Inflammatory macrophage (primary cell): ENCODE measurements around the gene PRDX6.
"Not testable (repeated sequence)": the region's sequence is repeated elsewhere in the genome, so short reads cannot be mapped to it uniquely, and the experiment has no call there.

Source experiments
- DNase-seq, 2 donors: peaks; one replicate each; pipeline ENCODE4 v3.0.0-alpha.2; 2020 to 2022

Gene PRDX6

DNA sequence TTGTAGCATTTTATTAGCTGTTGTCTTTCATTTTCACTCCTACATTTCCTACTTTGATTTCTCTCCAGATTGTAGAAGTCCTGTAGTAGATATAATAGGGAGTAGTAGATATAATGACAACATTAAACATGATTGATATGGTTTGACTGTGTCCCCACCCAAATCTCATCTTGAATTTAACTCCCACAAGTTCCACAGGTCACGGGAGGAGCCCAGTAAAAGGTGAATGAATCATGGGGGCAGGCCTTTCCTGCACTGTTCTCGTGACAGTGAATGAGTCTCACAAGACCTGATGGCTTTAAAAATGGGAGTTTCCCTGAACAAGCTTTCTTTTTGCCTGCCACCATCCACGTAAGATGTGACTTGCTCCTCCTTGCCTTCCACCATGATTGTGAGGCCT, 7.5 kb upstream of the PRDX6 start:
- no peak for DNase-seq

DNA sequence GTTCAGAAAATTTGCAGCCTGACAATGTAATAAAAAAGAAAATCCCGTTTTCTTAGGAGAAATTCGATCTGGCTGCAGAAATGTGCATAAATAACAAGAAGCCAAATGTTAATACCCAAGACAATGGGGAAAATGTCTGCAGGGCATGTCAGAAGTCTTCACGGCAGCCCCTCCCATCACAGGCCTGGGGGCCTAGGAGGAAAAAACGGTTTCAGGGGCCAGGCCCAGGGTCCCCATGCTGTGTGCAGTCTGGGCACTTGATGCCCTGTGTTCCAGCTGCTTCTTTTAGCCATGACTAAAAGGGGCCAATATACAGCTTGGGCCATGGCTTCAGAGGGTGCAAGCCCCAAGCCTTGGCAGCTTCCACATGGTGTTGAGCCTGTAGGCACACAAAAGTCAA, 6.5 kb upstream of the PRDX6 start:
- DNase-seq, result no peak

DNA sequence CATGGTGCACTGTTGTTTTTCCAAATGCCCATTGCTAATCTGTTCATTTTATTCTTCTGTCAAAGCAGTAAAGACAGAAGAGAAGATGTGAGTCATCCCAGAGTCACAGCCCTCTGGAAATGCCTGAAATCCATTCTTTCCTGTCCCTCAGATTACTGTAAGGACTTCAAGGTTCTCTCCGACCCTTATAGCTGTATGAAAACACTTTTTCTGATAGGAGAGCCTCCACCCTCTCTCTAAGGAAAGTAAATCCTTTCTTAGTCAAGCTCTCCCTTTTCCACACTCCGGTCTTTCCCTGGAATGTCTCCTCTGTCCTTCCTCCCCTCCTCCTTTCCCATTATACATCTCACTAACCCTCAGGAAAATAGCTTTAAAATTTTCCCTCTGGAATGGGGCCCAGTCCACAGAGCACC, 3.5 kb upstream of the PRDX6 start:
- DNase-seq, result no peak

DNA sequence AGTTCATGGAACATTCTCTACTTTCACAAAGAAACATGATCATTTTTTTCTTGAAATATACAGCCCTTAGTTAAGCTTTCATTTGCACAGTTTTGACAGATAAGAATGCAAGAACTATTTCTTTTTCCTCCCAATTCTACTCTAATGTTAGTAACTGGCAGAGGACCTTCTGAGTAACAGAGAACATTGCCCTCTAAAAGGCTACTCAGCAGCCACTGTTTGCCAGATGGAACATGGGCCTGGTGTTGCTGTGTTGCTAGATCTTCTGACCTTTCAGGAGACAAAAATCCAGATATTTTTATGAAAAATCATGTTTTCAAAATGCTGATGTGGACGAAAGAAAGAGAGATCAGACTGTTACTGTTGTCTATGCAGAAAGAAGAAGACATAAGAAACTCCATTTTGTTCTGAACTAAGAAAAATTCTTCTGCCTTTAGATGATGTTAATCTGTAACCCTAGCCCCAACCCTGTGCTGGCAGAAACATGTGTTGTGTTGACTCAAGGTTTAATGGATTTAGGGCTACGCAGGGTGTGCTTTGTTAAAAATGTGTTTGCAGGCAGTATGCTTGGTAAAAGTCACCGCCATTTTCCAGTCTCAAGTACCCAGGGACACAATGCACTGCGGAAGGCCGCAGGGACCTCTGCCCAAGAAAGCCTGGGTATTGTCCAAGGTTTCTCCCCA, 2.9 kb upstream of the PRDX6 start:
- DNase-seq, result no peak

DNA sequence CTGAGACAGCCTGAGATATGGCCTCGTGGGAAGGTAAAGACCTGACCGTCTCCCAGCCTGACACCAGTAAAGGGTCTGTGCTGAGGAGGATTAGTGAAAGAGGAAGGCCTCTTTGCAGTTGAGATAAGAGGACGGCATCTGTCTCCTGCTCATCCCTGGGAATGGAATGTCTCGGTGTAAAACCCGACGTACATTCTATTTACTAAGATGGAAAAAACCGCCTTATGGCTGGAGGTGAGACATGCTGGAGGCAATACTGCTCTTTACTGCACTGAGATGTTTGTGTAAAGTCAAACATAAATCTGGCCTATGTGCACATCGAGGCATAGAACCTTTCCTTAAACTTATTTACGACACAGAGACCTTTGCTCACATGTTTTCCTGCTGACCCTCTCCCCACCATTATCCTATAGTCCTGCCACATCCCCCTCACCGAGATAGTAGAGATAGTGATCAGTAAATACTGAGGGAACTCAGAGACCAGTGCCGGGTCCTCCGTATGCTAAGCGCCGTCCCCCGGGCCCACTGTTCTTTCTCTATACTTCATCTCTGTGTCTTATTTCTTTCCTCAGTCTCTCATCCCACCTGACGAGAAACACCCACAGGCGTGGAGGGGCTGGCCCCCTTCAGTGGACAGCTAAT, 2.2 kb upstream of the PRDX6 start:
- not testable (repeated sequence) for DNase-seq

DNA sequence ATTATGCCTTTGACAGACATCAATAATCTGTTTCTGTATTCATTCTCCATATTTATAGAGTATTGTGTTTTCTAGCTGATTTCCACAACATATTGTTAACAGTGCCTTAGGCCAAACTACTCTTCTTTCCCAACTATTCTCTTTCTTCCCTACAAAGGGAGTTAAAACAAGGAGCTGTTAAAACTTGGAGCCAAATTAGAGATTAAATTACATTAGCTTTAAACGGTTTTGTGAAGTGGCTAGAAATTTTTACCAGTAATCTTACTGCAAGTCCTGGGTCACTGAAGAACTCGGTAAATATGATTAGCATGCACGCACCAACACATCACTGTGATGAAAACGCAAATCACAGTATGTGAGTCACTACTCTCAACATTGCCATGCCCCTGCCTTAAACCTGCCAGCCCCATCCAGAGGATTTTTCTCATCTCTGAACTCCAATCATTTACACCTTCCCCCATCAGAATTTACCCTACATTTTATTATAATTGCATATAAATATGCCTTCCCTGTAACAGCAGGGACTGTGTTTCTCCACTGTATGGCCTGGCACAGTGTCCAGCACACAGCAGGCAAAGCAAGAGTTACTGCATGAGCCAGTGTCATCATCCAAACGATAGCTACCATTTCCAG, 1.5 kb upstream of the PRDX6 start:
- no peak for DNase-seq

DNA sequence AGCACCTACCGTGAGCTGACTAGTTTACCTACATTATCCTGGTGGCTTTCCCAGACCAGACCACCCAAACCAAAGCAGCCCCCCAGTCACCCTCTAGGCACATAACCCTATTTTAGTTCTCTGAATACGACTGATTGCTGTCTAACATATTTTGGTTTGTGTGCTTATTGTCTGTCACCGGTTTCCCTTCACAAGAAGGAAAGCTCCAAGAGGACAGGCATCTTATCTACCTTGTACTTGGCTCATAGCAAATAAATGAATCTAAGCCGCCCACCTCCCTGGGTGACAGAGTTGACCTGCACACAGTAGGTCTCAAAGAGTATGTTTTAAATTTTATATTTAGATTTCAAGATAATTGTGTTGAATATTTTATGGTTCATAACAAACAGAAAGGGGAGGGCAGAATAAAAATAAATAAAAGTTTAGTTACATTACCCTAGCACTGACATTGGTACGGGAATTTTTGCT, 904 bp upstream of the PRDX6 start:
- no peak for DNase-seq

DNA sequence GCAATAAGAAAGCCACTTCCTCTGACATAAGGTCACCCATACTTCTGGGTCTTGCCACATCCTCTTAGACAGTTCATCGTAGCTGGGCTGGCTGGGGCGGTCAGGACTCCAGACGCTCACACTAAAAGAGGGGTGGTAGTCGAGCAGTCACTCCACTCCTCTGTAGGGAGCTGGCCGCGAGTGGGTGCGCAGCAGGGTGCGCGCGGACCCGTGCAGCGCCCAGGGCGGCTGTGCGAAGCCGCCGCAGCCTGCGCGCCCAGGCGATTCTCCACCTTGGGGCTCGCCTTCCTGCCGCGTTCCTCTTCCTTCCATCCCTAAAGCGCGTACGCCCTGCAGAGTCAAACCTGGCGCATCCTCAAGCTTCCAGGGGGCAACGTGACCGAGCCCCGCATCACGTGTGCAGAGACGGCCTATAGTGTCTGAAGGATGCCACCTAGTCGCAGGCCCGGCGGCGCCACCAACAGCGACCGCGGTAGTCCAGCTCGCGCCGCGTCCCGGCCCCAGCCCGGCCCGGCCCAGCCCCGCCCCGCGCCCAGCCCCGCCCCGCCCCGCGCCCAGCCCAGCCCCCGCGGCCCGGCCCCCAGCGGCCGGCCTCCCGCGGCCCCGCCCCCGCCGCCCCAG, 360 bp upstream of the PRDX6 start:
- DNase-seq, result peak; percentile 88 to 95

DNA sequence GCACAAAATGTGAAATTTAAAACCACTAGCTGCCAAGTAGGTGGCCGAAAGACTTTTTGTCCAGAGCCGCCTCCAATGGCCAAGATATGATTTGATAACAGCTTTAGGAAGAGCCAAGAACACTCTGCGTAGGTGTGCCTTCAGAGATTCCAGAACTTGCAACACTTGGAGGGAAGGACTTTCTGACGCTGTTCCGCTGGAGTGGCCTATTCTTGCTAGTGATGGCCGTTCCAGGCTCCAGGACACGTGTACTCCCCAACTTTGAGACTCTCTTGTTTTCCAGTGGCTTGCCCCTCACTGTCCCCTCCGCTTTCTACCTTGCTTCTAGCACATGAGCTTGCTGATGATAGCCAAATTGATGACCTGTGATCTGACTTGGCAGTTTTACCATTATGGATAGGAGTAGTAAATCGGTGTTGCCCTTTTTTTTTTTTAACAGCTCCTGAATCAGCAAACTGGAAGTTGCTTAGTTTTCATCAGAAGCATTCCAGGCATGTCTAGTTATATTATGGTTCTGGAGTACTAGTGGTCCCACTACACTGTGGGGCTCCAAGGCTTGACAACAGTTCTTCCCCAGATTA, 1.0 kb downstream of the PRDX6 start:
- peak; percentile 76 to 88 for DNase-seq

DNA sequence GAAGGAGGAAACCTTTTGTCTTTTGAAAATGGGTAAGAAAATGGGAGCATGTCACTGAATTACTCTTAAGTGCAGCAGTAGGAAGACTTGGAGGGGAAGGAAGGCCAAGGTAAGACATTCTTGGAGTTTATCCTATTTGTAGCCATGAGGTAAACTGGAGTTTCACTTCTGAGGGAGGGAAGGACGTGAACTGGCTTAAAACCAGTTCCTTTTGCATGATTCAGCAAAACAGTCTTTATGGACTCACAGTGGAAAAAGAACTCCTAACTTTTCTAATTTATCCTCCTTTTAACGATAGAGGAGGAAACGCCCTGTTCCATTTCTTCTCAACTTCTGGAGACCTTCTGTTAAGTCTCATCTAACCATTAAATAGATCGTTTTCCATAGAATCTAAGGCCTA, 2.5 kb downstream of the PRDX6 start:
- no peak for DNase-seq

DNA sequence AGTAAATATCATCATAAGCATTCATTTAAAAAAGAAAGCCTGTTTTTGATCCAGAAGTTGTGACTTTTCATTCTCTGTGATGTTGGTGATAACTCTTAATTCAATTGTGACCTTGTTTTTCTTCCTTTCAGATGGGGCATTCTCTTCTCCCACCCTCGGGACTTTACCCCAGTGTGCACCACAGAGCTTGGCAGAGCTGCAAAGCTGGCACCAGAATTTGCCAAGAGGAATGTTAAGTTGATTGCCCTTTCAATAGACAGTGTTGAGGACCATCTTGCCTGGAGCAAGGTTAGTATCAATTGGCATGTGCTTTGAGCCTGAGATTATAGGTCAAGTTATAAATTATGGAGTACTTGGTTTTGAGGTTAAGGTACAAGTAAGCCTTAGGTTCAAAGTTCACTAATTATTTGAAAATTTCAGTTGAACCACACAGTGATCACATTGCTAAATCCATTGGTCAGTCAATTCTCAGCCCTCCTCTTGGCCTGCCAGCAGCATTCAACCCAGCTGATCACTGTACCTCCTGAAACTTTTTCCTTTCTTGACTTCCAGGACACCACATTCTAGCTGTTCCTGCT, 4.1 kb downstream of the PRDX6 start:
- no peak for DNase-seq

DNA sequence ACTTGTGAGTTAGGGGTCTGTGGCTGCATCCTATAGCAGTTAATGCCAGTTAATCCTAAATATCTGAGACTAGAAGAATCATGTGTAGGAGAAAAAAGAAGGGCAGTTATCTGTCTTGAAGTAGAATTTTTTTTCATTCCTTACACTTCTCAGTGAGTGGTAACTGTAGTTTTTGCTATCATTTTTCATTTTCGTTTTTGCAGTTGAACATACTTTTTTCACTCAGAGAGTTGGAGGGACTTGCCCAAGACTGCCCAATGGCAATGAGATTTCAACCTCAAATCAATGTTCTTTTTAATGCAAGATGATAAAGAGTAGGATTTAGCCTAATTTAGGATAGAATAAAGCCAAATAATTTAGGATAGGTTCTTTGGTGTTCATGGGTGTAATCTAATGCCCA, 5.5 kb downstream of the PRDX6 start:
- no peak for DNase-seq

DNA sequence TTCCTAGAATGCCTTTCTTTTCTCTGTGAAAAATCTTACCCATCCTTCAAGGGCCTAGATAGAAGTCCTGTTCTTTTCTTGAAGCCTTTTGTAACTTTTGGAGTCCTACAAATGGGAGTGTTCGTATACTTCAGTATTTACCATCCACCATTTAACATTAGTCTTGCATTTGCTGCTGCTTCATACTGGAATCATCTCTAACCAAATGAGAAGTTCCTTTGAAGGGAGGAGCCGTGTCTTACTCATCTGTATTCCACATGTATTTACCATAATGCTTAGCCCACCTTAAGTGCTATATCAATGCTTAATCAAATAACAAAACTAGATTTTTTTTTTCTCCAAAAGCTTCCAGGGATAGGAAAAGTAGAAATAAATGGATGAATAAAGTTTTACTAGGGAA, 7.1 kb downstream of the PRDX6 start:
- no peak for DNase-seq

DNA sequence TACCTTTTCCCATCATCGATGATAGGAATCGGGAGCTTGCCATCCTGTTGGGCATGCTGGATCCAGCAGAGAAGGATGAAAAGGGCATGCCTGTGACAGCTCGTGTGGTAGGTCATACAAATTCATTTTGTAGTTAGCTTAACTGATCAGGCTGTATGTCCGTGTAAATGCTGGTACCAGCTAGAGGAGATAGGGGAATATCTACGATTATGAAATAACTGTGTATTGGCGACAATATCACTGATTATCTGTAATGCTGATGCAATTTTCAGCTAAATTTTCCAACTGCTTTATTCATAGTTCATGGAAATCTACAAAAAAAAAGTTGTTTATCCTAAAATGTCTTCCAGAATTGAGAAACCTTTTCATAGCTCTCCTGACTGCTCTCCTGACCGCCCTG, 8.3 kb downstream of the PRDX6 start:
- no peak for DNase-seq

DNA sequence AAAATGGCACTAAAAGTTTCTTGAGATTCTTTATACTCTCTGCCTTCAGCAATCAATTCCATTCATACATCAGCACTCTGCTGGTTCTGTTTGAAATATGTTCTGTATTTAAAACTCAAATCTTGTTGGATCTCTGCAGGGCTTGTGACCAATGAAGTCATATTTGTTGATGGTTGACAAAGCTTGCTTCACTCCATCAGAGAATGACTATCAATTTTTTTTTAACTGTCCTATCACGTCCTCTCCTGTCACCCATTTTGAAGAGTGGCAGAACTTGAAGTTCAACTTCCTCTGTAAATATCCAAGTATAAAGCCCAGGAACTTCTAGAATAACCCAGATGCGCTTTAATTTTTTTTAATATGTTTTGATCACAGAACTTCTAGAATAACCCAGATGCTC, 10.9 kb downstream of the PRDX6 start:
- DNase-seq, result no peak

DNA sequence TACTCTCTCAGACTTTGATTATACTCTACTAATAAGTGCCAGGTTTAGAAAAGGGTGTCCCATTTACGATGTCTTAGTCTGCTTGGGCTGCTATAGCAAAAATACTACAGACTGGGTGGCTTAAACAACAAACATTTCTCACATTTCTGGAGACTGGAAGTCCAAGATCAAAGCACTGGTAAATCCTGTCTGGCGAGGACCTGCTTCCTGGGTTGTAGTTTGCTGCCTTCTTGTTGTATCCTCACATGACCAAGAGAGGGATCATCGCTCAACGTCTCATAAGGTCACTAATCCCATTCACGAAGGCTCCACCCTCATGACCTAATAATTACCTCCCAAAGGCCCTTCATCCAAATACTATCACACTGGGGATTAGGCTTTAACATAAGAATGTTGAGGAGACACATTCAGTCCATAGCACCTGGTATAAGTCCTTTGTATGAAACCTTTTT, 12.0 kb downstream of the PRDX6 start:
- no peak for DNase-seq

DNA sequence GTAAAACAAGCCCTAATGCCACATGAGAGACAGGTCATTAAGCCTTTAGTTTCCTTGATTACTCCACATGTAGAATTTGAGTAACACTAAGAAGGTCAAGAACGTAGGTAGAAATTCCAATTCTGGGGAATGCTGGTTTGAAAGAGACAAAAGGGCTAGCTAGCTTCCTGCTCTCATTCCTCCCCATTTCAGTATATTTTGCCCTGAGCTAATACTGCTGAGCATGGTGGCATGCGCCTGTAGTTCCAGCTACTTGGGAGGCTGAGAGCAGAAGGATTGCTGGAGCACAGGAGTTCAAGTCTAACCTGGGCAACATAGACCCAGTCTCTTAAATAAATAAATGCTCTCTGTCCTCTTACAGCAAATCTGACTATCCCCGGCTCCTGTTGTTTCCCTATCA, 12.8 kb downstream of the PRDX6 start:
- DNase-seq, result no peak

DNA sequence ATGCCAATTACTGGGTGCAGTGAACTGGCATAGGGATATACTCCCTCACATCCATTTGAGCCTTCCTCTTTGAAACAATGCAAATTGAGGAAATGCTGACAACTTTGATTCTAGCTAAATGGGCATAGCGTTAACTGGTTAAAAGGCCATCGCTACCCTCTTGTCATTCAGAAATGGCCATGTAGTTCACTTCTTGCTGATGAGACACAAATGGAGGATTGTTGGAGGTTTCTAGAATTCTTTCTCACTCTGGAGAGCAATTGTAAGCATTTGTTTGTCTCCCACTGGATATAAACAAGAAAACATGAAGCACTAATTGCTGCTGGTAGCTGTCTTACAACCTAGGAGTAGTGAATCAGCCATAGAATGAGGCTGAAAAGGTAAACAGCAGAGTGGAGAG, 14.4 kb downstream of the PRDX6 start:
- no peak for DNase-seq

DNA sequence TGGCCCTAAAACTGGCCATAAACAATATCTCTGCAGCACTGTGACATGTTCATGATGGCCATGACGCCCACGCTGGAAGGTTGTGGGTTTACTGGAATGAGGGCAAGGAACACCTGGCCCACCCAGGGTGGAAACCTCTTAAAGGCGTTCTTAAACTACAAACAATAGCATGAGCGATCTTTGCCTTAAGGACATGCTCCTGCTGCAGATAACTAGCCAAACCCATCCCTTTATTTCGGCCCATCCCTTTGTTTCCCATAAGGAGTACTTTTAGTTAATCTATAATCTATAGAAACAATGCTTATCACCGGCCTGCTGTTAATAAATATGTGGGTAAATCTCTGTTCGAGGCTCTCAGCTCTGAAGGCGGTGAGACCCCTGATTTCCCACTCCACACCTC, 16.0 kb downstream of the PRDX6 start:
- DNase-seq, result not testable (repeated sequence)

DNA sequence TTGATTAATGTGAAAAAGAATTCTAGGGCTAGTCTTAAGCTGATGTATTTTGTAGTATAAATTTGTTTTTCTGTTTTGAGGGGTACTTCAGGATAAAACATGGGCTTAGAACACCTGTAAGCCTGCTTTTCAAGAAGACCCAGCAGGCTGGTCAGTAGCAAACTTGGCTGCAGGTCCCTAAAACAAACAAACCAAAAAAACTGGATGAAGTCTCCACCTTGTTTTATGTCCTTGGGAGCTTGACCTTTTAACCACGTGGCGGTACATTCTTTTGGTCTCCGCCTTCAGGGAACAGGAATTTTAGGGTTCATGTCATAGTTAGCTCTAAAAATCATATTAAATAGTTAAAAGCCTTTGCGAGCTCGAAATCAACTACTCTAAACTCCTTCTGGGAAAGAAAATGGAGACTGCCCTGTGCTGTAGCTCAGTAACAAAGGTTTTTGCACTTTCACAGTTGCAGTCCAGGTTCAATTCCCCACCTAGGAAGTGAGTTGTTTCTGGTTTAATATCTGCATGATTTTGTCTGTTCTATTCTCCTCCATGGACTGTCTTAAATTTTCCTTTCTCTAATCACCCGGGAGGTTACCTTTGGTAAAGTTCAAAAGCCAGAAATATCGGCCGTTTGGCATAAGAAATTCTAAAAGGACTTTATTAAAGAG, 18.6 kb downstream of the PRDX6 start:
- no peak for DNase-seq

DNA sequence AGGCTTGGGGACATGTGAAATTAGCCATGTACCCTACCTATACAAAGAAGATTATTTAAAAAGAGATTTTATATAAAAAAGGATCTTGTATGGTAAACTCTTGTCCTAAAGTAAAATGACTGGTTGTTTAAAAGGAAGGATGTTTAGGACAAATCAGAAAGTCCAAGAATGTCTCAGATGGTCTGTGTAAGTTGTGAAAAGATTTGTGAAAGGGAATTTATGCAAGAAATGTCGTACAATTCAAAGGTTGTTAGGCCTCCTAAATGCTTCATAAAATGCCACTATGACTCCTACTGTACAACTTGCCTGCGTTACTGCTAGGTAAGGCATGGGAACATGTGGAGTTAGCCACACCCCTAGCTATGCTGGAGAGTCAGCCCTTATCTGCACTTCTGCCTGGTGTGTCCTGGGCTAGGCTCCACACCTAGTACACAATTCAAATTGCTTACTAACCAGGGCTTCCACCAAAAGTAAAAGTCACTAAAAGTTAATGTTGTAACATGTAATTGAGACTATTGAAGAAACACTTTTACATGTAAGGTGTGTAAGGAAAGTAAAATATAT, 19.7 kb downstream of the PRDX6 start:
- DNase-seq, result no peak

DNA sequence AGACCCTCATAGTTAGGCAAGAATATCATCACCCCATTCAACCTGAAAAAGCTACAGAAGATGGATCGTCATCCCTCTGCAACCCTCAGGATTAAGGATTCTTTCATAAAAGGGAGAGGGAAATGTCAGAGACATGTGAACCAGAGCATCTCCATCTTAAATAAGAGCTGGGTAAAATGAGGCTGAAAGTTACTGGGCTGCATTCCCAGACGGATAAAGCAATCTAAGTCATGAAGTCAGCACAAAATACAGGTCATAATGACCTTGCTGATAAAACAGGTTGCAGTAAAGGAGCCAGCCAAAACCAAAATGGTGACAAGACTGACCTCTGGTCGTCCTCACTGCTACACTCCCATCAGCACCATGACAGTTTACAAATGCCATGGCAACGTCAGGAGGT, 22.6 kb downstream of the PRDX6 start:
- no peak for DNase-seq
